Measurements from ENCODE around the gene TRIP10. TPM values are rescaled to one million over a fixed set of nuclear protein-coding genes. Genes with fewer than 3 reads are reported as not detected.

Gene TRIP10
- total RNA-seq, 1 donor from 2014 or later: 31.2 TPM

- H3K27me3 ChIP-seq (ENCODE audit: control insufficient read depth, insufficient read depth, low read length): no peaks in the 10 kb centered on the region
- no peak overlapping the region for H3K4me3 ChIP-seq (ENCODE audit: low read depth, low read length)
- no peak for DNase-seq (ENCODE audit: low read depth)
- no peaks in the 10 kb centered on the region for H3K36me3 ChIP-seq (ENCODE audit: control insufficient read depth, insufficient read depth, low read length)
- TF ChIP-seq CTCF (IDR thresholded peaks at IDR 0.05; ENCODE audit: insufficient read depth, low read length, poor library complexity, severe bottlenecking): no peak
Measured at GRCh38 chr19:6694147-6694815, 45.2 kb upstream of the TRIP10 start.

- no peak for DNase-seq (ENCODE audit: low read depth)
- Histone ChIP-seq H3K27me3 (ENCODE audit: control insufficient read depth, insufficient read depth, low read length) (no peaks in the 10 kb centered on the region), H3K36me3 (ENCODE audit: control insufficient read depth, insufficient read depth, low read length) (no peaks in the 10 kb centered on the region), H3K4me3 (ENCODE audit: low read depth, low read length) (no peak overlapping the region)
- TF ChIP-seq CTCF (IDR thresholded peaks at IDR 0.05; ENCODE audit: insufficient read depth, low read length, poor library complexity, severe bottlenecking): no peak
Measured at GRCh38 chr19:6696239-6696820, 43.1 kb upstream of the TRIP10 start.

- no peak for DNase-seq (ENCODE audit: low read depth)
- Histone ChIP-seq H3K27me3 (ENCODE audit: control insufficient read depth, insufficient read depth, low read length) (no peaks in the 10 kb centered on the region), H3K36me3 (ENCODE audit: control insufficient read depth, insufficient read depth, low read length) (no peaks in the 10 kb centered on the region), H3K4me3 (ENCODE audit: low read depth, low read length) (no peak overlapping the region)
- TF ChIP-seq CTCF (IDR thresholded peaks at IDR 0.05; ENCODE audit: insufficient read depth, low read length, poor library complexity, severe bottlenecking): no peak
Measured at GRCh38 chr19:6697291-6697690, 42.2 kb upstream of the TRIP10 start.

GRCh38 chr19:6699935-6700334 lies 39.5 kb upstream of the TRIP10 start:
- Histone ChIP-seq H3K36me3 (ENCODE audit: control insufficient read depth, insufficient read depth, low read length) (no peaks in the 10 kb centered on the region), H3K27me3 (ENCODE audit: control insufficient read depth, insufficient read depth, low read length) (no peaks in the 10 kb centered on the region), H3K4me3 (ENCODE audit: low read depth, low read length) (no peak overlapping the region)
- no peak for DNase-seq (ENCODE audit: low read depth)
- TF ChIP-seq CTCF (IDR thresholded peaks at IDR 0.05; ENCODE audit: insufficient read depth, low read length, poor library complexity, severe bottlenecking): no peak

- DNase-seq (ENCODE audit: low read depth): no peak
- TF ChIP-seq CTCF (IDR thresholded peaks at IDR 0.05; ENCODE audit: insufficient read depth, low read length, poor library complexity, severe bottlenecking): no peak
- Histone ChIP-seq H3K4me3 (ENCODE audit: low read depth, low read length) (no peak overlapping the region), H3K27me3 (ENCODE audit: control insufficient read depth, insufficient read depth, low read length) (no peaks in the 10 kb centered on the region), H3K36me3 (ENCODE audit: control insufficient read depth, insufficient read depth, low read length) (no peaks in the 10 kb centered on the region)
Measured at GRCh38 chr19:6700586-6701316, 38.7 kb upstream of the TRIP10 start.

Data from kidney epithelial cell (primary cell).